HepG2 (cell line): Measurements from ENCODE around the gene FADD. TPM values are rescaled to one million over a fixed set of nuclear protein-coding genes. Genes with fewer than 3 reads are reported as not detected.

Experiments used
- ATAC-seq: fragments of 200-7000 bp; cut with Tn5 transposase; 3 replicates; pipeline ENCODE4 v1.9.1; 2020; ENCODE audit warnings: mild to moderate bottlenecking, moderate library complexity
- BruUV-seq: library from RNA; stranded (reverse); fragments of 400-500 nt; replicated peaks from 2 replicates; lab custom pipeline; 2021; lab: Mats Ljungman, UMichigan
- CTCF ChIA-PET: fragments of 300-600 bp; formaldehyde crosslinking; extraction: SDS; loops from one replicate; lab custom pipeline; 2021; ENCODE audit warnings: low total read pairs, inconsistent platforms, low intra/inter-chr PET ratio; lab: Yijun Ruan, JAX
- POLR2A ChIA-PET: fragments of 350-600 bp; sonication (Branson Sonifier 250); formaldehyde crosslinking; loops from one replicate; lab custom pipeline; 2020; ENCODE audit warnings: antibody characterized with exemption, inconsistent platforms; lab: Yijun Ruan, JAX
- DNase-seq: peaks from one replicate; pipeline ENCODE4 v3.0.0-alpha.2; 2015; ENCODE audit warnings: low spot score
- FAIRE-seq: peaks from 3 replicates; lab custom pipeline; 2011; peaks lifted over from hg19 to GRCh38; lab: Jason Lieb, UNC
- H2AFZ ChIP-seq: one replicate; pipeline ENCODE4 v1.6.1; 2011; ENCODE audit warnings: low read length, inconsistent platforms
- H3K27ac ChIP-seq: fragments of 300-600 bp; 3 replicates; pipeline ENCODE4 v1.8.0; 2011; ENCODE audit warnings: mixed run types, mild to moderate bottlenecking, mixed read lengths, low read length, inconsistent platforms; ENCODE audit not compliant: insufficient read depth; ENCODE audit errors: extremely low read length
- H3K27me3 ChIP-seq, 2 experiments: fragments of 200-600 bp in 1 of 2; 2 replicates in 1 of 2; 3 replicates in 1 of 2; pipeline versions ENCODE4 v1.6.0 to v1.8.0; 2011; ENCODE audit warnings: low read length in 2 of 2, mild to moderate bottlenecking in 2 of 2, moderate library complexity in 2 of 2, inconsistent platforms in 1 of 2; ENCODE audit not compliant: insufficient read depth in 2 of 2, control insufficient read depth in 1 of 2
- H3K36me3 ChIP-seq, 2 experiments: fragments of 200-600 bp in 1 of 2; replicated peaks in 1 of 2; 2 replicates in 1 of 2; 3 replicates in 1 of 2; pipeline versions ENCODE4 v1.5.1 to v1.8.0; 2011; ENCODE audit warnings: low read length in 2 of 2, inconsistent platforms in 1 of 2; ENCODE audit not compliant: insufficient read depth in 2 of 2, control insufficient read depth in 1 of 2
- H3K4me1 ChIP-seq: 2 replicates; pipeline ENCODE4 v1.5.1; 2012; ENCODE audit warnings: low read length, inconsistent platforms; ENCODE audit not compliant: insufficient read depth
- H3K4me2 ChIP-seq: 2 replicates; pipeline ENCODE4 v1.6.0; 2011; ENCODE audit warnings: low read depth, low read length, inconsistent platforms
- H3K4me3 ChIP-seq, 3 experiments: fragments of 200-600 bp in 1 of 3; sonication (generic), shearing (Covaris generic) in 1 of 3; replicated peaks in 1 of 3; 2 replicates each; pipeline ENCODE4 v1.5.1; 2011 to 2016; ENCODE audit warnings: low read length in 3 of 3, inconsistent platforms in 2 of 3, low read depth in 2 of 3, mild to moderate bottlenecking in 2 of 3, control low read depth in 1 of 3, mixed read lengths in 1 of 3; ENCODE audit not compliant: insufficient read depth in 1 of 3
- H3K79me2 ChIP-seq: one replicate; pipeline ENCODE4 v1.6.1; 2011; ENCODE audit warnings: low read length, inconsistent platforms; ENCODE audit not compliant: insufficient read depth
- H3K9ac ChIP-seq: 2 replicates; pipeline ENCODE4 v1.6.0; 2011; ENCODE audit warnings: mild to moderate bottlenecking, low read depth, low read length, inconsistent platforms; ENCODE audit not compliant: insufficient read depth
- H3K9me3 ChIP-seq: 2 replicates; pipeline ENCODE4 v1.5.1; 2012; ENCODE audit warnings: mild to moderate bottlenecking, low read length
- H4K20me1 ChIP-seq: 2 replicates; pipeline ENCODE4 v1.6.0; 2011; ENCODE audit warnings: inconsistent platforms, mild to moderate bottlenecking, low read length, moderate library complexity; ENCODE audit not compliant: insufficient read depth
- GTF3A ChIP-seq: sonication (generic); formaldehyde crosslinking; conservative IDR thresholded peaks from 2 replicates; pipeline ENCODE4 v1.4.0; 2020; ENCODE audit warnings: mild to moderate bottlenecking, missing genetic modification reagents
- MXD4 ChIP-seq: IDR thresholded peaks from 2 replicates; pipeline ENCODE4 v1.6.1; 2016; ENCODE audit warnings: mild to moderate bottlenecking, missing biosample characterization, missing genetic modification reagents
- PREB ChIP-seq: sonication (generic); formaldehyde crosslinking; IDR thresholded peaks from 2 replicates; pipeline ENCODE4 v1.4.0; 2020; ENCODE audit warnings: missing genetic modification reagents
- PRMT3 ChIP-seq: sonication (generic); formaldehyde crosslinking; IDR thresholded peaks from 2 replicates; pipeline ENCODE4 v1.8.1; 2022; ENCODE audit warnings: low read depth, mild to moderate bottlenecking, moderate library complexity, missing genetic modification reagents, borderline replicate concordance
- SIX1 ChIP-seq: sonication (generic); formaldehyde crosslinking; IDR thresholded peaks from 2 replicates; pipeline ENCODE4 v1.4.0; 2020; ENCODE audit warnings: missing genetic modification reagents, borderline replicate concordance
- SP4 ChIP-seq: sonication (generic); formaldehyde crosslinking; IDR thresholded peaks from 2 replicates; pipeline ENCODE4 v1.8.1; 2023; ENCODE audit warnings: mild to moderate bottlenecking, missing genetic modification reagents
- ZKSCAN1 ChIP-seq: fragments of 150-350 bp; IDR thresholded peaks from 2 replicates; pipeline ENCODE4 v1.6.1; 2014; ENCODE audit warnings: low read length
- ZNF251 ChIP-seq: sonication (generic); formaldehyde crosslinking; IDR thresholded peaks from 2 replicates; pipeline ENCODE4 v1.9.0; 2021; ENCODE audit warnings: mild to moderate bottlenecking, missing genetic modification reagents
- WGBS: methylation state at CpG from one replicate; pipeline ENCODE4 v1.1.6; 2017; ENCODE audit warnings: low lambda C conversion rate; 5-methylcytosine and 5-hydroxymethylcytosine counted together
- in situ Hi-C: cut with HindIII; loops from 2 replicates; pipeline ENCODE4 v1.10.0; 2017; ENCODE audit warnings: low pct_unique_long_range_greater_than_20kb; ENCODE audit not compliant: extremely low pct_ligation_motif_present
- intact Hi-C: fragments of 100-400 bp; cut with micrococcal nuclease; formaldehyde crosslinking; loops from one replicate; pipeline ENCODE4 v1.10.0; 2022; ENCODE audit not compliant: unreplicated experiment
- polyA plus RNA-seq, 8 experiments: library from polyadenylated mRNA; depleted of rRNA in 3 of 8; stranded (reverse) in 7 of 8; unstranded in 1 of 8; fragments of >200 nt; fragmentation: Illumina TruSeq in 4 of 8; extraction: Trizol in 4 of 8; gene quantifications; 2 replicates each; pipeline versions ENCODE4 v1.2.1 to v1.2.3, GENCODE V29; 2011 to 2016; ENCODE audit warnings: low read depth in 4 of 8, missing spikeins in 1 of 8, mixed read lengths in 1 of 8; ENCODE audit not compliant: insufficient read depth in 1 of 8
- total RNA-seq, 5 experiments: library from RNA; depleted of rRNA; stranded (reverse); fragments of >200 nt; fragmentation: Illumina TruSeq; extraction: Trizol; gene quantifications; 2 replicates each; pipeline ENCODE4 v1.2.3, GENCODE V29; 2016; ENCODE audit warnings: low read depth in 1 of 5
- TF ChIP-seq, protein P1 (sequence below): sonication (generic); formaldehyde crosslinking; IDR thresholded peaks from 2 replicates; pipeline ENCODE4 v1.5.1; 2020; ENCODE audit warnings: missing genetic modification reagents, mild to moderate bottlenecking, borderline replicate concordance

Gene FADD
- total and polyA plus RNA-seq, 2 of the 13 experiments (the other 11 are each of a cell fraction or from before 2014, with no cell fraction given) = 14.2 to 22.2 TPM

- Histone ChIP-seq H3K9me3 (no peaks in the 10 kb centered on the region), H3K79me2 (peaks cover under 1% of the 10 kb centered on the region), H3K36me3 (peaks cover 8 to 19% of the 10 kb centered on the region in 2 experiments; a peak in 4 of 5 replicates), H3K4me3 (no peak overlapping the region), H4K20me1 (peaks cover 5% of the 10 kb centered on the region; the same call in 1 of the 2 replicates), H3K4me1 (peaks cover 18% of the 10 kb centered on the region), H2AFZ (no peak overlapping the region), H3K9ac (no peak overlapping the region), H3K27me3 (no peaks in the 10 kb centered on the region; a peak in 1 of 5 replicates), H3K27ac (no peak overlapping the region), H3K4me2 (no peak overlapping the region)
- no TSS peak for BruUV-seq
- WGBS = 87% methylated on average over 8 of the region's 8 CpGs
- ChIA-PET POLR2A (no interaction called here), CTCF (no interaction called here)
- DNase-seq (no peak), FAIRE-seq (no peak), ATAC-seq (no peak)
- no peak for TF ChIP-seq ZNF251 (CRISPR knock-in tag)
- TF ChIP-seq PRMT3 = no peak
- TF ChIP-seq SP4 (CRISPR knock-in tag) = no peak
- no peak for TF ChIP-seq MXD4
- no peak for TF ChIP-seq PREB (CRISPR knock-in tag)
- no peak for TF ChIP-seq ZKSCAN1
- TF ChIP-seq GTF3A (CRISPR knock-in tag) = no peak
- TF ChIP-seq, protein P1, sequence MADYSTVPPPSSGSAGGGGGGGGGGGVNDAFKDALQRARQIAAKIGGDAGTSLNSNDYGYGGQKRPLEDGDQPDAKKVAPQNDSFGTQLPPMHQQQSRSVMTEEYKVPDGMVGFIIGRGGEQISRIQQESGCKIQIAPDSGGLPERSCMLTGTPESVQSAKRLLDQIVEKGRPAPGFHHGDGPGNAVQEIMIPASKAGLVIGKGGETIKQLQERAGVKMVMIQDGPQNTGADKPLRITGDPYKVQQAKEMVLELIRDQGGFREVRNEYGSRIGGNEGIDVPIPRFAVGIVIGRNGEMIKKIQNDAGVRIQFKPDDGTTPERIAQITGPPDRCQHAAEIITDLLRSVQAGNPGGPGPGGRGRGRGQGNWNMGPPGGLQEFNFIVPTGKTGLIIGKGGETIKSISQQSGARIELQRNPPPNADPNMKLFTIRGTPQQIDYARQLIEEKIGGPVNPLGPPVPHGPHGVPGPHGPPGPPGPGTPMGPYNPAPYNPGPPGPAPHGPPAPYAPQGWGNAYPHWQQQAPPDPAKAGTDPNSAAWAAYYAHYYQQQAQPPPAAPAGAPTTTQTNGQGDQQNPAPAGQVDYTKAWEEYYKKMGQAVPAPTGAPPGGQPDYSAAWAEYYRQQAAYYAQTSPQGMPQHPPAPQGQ (CRISPR knock-in tag) = no peak
- no peak for TF ChIP-seq SIX1 (CRISPR knock-in tag)
- intact Hi-C loops (no loop called here), in situ Hi-C loops (no loop called here)
Measured at GRCh38 chr11:70210051-70210501, 7.0 kb downstream of the FADD start.
